ENCODE measurements around the gene SH3BP5.
A peak's percentile ranks its signal among the peaks of the same experiment; 100 is the strongest.

SH3BP5 gene

DNA sequence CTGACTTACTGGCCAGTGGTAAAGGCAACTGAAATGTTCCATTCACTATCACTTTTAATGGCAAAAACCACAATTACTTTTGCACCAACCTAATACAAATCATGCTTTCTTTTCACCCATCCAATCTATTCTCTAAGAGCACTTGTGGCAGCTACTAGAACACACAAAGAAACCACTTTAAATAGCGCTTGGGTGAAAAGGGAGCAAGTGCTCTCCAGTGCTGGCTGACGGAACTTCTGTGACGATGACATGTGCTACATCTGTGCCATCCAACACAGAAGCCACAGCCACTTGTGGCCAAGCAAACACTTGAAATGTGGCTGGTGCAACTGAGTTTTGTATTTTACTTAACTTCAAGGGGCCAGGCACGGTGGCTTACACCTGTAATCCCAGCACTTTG lies 18.9 kb downstream of the SH3BP5 start:
- TF ChIP-seq, protein P1, sequence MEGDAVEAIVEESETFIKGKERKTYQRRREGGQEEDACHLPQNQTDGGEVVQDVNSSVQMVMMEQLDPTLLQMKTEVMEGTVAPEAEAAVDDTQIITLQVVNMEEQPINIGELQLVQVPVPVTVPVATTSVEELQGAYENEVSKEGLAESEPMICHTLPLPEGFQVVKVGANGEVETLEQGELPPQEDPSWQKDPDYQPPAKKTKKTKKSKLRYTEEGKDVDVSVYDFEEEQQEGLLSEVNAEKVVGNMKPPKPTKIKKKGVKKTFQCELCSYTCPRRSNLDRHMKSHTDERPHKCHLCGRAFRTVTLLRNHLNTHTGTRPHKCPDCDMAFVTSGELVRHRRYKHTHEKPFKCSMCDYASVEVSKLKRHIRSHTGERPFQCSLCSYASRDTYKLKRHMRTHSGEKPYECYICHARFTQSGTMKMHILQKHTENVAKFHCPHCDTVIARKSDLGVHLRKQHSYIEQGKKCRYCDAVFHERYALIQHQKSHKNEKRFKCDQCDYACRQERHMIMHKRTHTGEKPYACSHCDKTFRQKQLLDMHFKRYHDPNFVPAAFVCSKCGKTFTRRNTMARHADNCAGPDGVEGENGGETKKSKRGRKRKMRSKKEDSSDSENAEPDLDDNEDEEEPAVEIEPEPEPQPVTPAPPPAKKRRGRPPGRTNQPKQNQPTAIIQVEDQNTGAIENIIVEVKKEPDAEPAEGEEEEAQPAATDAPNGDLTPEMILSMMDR (IDR thresholded peaks at IDR 0.05; ENCODE audit: borderline replicate concordance, control extremely low read depth, extremely low read depth, insufficient read depth, missing control alignments) = no peak
- in situ Hi-C loops (cut with MboI; ENCODE audit: low sequenced_read_pairs, unreplicated experiment) = no loop called here
- DNase-seq (ENCODE audit: low spot score) = no peak

DNA sequence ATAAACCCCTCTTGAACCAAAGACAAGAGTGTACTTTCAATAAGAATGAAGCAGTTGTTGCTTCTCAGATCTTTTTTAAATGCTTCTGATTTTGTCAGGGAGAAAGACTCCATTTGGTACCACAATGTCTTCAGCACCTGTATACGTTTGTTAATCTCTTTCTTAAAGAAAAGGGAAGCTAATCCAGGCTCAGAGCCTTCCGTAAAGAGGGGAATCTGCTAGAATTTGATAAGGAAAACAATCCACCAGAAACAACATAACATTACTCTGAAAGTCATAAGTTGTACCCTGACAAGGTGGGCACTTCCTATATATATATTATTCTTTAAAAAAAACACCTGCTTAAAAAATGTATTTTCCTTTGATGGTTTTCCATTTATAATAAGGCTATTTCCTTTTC lies 19.8 kb downstream of the SH3BP5 start:
- no peak for DNase-seq (ENCODE audit: low spot score)
- TF ChIP-seq, protein P1 (IDR thresholded peaks at IDR 0.05; ENCODE audit: borderline replicate concordance, control extremely low read depth, extremely low read depth, insufficient read depth, missing control alignments) = no peak
- in situ Hi-C loops (cut with MboI; ENCODE audit: low sequenced_read_pairs, unreplicated experiment) = no loop called here

DNA sequence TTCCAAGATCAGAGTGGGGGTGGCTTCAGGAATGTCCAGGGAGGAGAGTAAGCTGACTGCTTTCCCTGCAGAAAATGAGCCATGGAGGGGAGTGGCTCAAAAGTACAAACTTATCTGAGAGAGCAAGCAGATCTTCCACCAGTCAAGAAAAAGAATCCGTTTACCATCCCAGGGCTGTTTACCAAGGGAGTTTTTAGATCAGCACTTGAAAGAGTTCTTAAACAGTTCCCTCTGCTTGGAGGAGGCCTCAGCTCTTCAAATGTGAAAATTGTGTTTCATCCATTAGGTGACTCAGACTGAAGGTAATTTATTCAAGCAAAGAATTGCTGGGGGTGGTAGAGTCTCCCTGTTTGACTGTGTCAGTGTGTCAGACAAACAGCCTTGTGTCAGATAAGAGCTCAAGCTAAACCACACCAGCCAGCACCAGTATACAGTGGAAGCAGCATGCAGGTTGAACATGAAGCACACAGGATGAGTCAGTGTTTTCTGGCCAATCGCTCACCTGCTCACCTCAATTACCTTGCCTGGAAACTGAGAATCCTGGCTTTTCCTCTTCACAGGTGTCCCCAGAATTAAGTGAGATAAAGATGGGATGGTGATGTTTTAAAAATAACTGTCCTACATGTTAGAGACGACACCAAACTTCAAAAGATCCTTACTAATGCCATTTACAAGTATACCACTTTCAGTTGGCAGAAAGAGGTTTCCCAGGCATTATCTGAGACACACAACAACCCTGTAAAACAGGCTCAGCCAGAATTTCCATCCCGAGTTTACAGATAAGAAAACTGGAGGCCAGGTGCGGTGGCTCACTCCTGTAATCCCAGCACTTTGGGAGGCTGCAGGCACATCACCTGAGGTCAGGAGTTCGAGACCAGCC lies 21.7 kb downstream of the SH3BP5 start:
- DNase-seq (ENCODE audit: low spot score) = peak; percentile 78
- TF ChIP-seq, protein P1 (IDR thresholded peaks at IDR 0.05; ENCODE audit: borderline replicate concordance, control extremely low read depth, extremely low read depth, insufficient read depth, missing control alignments) = no peak
- in situ Hi-C loops (cut with MboI; ENCODE audit: low sequenced_read_pairs, unreplicated experiment) = no loop called here

DNA sequence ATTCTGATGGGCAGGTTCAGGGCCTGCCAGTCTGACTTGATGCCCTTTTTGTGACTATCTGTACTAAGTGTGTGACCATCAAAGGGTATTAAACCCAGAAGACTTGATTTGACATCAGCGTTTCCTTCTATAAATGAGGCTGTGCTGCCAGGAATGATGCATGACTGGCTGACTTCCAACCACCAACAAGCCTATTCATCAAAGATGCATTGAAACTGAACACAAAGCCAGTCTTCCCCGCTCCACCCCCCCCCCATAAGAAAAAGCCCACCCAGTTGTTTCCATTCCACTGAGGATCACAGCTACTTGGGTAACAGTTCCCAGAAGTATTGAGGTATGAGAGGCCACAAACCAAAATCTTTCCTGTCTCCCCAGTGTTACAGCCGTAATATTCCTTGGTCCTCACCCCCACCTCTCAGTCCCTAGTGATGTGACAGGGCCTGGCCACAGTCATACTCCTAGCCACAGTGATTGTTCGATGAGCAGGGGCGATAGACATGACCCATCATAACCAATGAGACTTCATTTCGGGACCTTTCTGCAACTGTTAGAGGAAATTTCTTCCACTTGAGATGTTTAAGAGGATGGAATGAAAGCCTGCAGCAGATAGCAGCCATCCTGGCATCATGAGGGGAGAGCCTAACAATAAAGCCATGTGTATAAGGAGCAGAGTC lies 22.6 kb downstream of the SH3BP5 start:
- TF ChIP-seq, protein P1 (IDR thresholded peaks at IDR 0.05; ENCODE audit: borderline replicate concordance, control extremely low read depth, extremely low read depth, insufficient read depth, missing control alignments) = no peak
- in situ Hi-C loops (cut with MboI; ENCODE audit: low sequenced_read_pairs, unreplicated experiment) = no loop called here
- no peak for DNase-seq (ENCODE audit: low spot score)

DNA sequence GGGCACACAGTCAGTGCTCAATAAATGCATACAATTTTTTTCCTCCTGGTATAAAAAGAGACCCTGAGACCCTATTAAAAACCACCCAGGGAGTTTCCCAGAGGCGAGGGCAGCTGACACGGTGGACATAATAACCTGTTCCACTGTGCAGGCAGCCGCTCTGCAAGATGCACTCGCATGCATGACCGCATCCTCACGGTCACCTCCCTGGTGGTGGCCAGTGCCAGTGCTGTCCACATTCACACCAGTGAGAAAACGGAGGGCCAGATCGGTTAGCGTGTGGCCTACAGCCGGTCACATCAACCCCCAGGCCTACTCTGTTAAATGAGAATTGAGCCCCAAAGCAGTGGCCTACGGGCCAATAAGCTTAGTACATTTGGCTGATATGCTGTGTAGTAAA lies 24.8 kb downstream of the SH3BP5 start:
- TF ChIP-seq, protein P1 (IDR thresholded peaks at IDR 0.05; ENCODE audit: borderline replicate concordance, control extremely low read depth, extremely low read depth, insufficient read depth, missing control alignments) = no peak
- DNase-seq (ENCODE audit: low spot score) = no peak
- in situ Hi-C loops (cut with MboI; ENCODE audit: low sequenced_read_pairs, unreplicated experiment) = no loop called here

DNA sequence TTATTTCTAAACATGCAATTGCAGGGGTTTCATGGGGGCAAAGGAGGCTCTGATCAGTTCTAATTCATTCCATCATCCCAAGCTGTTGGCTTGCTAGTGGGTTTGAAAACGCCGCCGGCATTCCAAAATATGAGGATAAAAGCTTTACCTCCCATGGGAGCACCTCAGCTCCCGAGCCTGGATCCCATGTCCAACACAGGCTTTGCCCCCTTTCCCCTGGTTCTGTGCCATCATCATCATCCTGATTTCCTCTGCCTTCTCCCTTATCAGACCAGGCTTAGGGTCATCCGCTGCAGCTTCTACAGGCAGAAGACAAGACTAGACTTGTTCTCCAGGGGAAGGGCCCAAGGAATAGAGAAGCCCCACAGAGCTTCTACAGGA lies 25.4 kb downstream of the SH3BP5 start:
- in situ Hi-C loops (cut with MboI; ENCODE audit: low sequenced_read_pairs, unreplicated experiment) = no loop called here
- TF ChIP-seq, protein P1 (IDR thresholded peaks at IDR 0.05; ENCODE audit: borderline replicate concordance, control extremely low read depth, extremely low read depth, insufficient read depth, missing control alignments) = no peak
- no peak for DNase-seq (ENCODE audit: low spot score)
